Effector memory CD8-positive, alpha-beta T cell (primary cell): ENCODE measurements around the gene COL6A2.

ENCODE experiments used
- ATAC-seq: fragments of 150-1000 bp; cut with Tn5 transposase; replicated peaks from 2 replicates; pipeline ENCODE4 v1.10.0; 2021; ENCODE audit warnings: mild to moderate bottlenecking, moderate library complexity
- DNase-seq, 3 experiments: peaks; one replicate each; pipeline ENCODE4 v3.0.0; 2021
- H3K27ac Mint-ChIP-seq, 2 donors: one replicate each; pipeline ENCODE4 v1.8.0; 2022; ENCODE audit warnings: mild to moderate bottlenecking in 2 of 2, mixed read lengths in 2 of 2, moderate library complexity in 2 of 2
- H3K27me3 Mint-ChIP-seq, 2 donors: one replicate each; pipeline ENCODE4 v1.8.0; 2022; ENCODE audit warnings: mixed read lengths in 2 of 2
- H3K36me3 Mint-ChIP-seq: one replicate; pipeline ENCODE4 v1.8.0; 2022; ENCODE audit warnings: mild to moderate bottlenecking, moderate library complexity, mixed read lengths; ENCODE audit not compliant: insufficient read depth
- H3K4me1 Mint-ChIP-seq, 2 donors: one replicate each; pipeline ENCODE4 v1.8.0; 2022; ENCODE audit warnings: low read depth in 2 of 2, mixed read lengths in 2 of 2
- H3K4me3 Mint-ChIP-seq, 2 donors: one replicate each; pipeline ENCODE4 v1.8.0; 2022; ENCODE audit warnings: mild to moderate bottlenecking in 2 of 2, mixed read lengths in 2 of 2, moderate library complexity in 2 of 2
- H3K9me3 Mint-ChIP-seq, 2 donors: one replicate each; pipeline ENCODE4 v1.8.0; 2022; ENCODE audit warnings: mixed read lengths in 2 of 2

The COL6A2 gene

GRCh38 chr21:46087641-46088040 lies 10.3 kb upstream of the COL6A2 start:
- no peak for DNase-seq
- H3K9me3 Mint-ChIP-seq = peaks cover 9 to 24% of the 10 kb centered on the region in 2 donors
- peaks cover 11% of the 10 kb centered on the region for H3K36me3 Mint-ChIP-seq
- no peak overlapping the region for H3K27ac Mint-ChIP-seq
- ATAC-seq = no peak
- peaks cover 4% of the 10 kb centered on the region in 2 donors for H3K4me1 Mint-ChIP-seq
- H3K27me3 Mint-ChIP-seq = peaks cover 2 to 5% of the 10 kb centered on the region in 2 donors
- H3K4me3 Mint-ChIP-seq = no peak overlapping the region

- Mint-ChIP-seq H3K27ac (no peak overlapping the region), H3K36me3 (peaks cover 11% of the 10 kb centered on the region), H3K9me3 (peaks cover 9 to 24% of the 10 kb centered on the region in 2 donors), H3K4me1 (peaks cover 4 to 7% of the 10 kb centered on the region in 2 donors), H3K27me3 (no peaks in the 10 kb centered on the region), H3K4me3 (no peak overlapping the region)
- DNase-seq (no peak), ATAC-seq (no peak)
These were observed 9.7 kb upstream of the COL6A2 start for GRCh38 chr21:46088189-46088588.

- no peak for ATAC-seq
- peaks cover 4 to 10% of the 10 kb centered on the region in 2 donors for H3K4me1 Mint-ChIP-seq
- H3K27ac Mint-ChIP-seq = no peak overlapping the region
- H3K4me3 Mint-ChIP-seq = no peak overlapping the region
- H3K36me3 Mint-ChIP-seq = peaks cover 11% of the 10 kb centered on the region
- no peaks in the 10 kb centered on the region for H3K27me3 Mint-ChIP-seq
- H3K9me3 Mint-ChIP-seq = peaks cover 9 to 24% of the 10 kb centered on the region in 2 donors
- DNase-seq = no peak
These were observed 8.6 kb upstream of the COL6A2 start for GRCh38 chr21:46089285-46089684.

- Mint-ChIP-seq H3K9me3 (peaks cover 9 to 24% of the 10 kb centered on the region in 2 donors), H3K36me3 (peaks cover 11% of the 10 kb centered on the region), H3K27ac (peak overlapping the region in 1 of 2 donors; percentile 35), H3K4me1 (peaks cover 4 to 11% of the 10 kb centered on the region in 2 donors), H3K27me3 (peaks cover 0 to 8% of the 10 kb centered on the region in 2 donors), H3K4me3 (no peak overlapping the region)
- ATAC-seq (no peak), DNase-seq (no peak)
These were observed 6.8 kb upstream of the COL6A2 start for GRCh38 chr21:46091118-46091517.

GRCh38 chr21:46091631-46092025 lies 6.3 kb upstream of the COL6A2 start:
- Mint-ChIP-seq H3K27me3 (peaks cover 0 to 13% of the 10 kb centered on the region in 2 donors), H3K36me3 (peaks cover 11% of the 10 kb centered on the region), H3K27ac (peak overlapping the region in 1 of 2 donors; percentile 35), H3K9me3 (peaks cover 9 to 24% of the 10 kb centered on the region in 2 donors), H3K4me3 (no peak overlapping the region), H3K4me1 (peaks cover 4 to 11% of the 10 kb centered on the region in 2 donors)
- DNase-seq = no peak
- ATAC-seq = no peak

DNA sequence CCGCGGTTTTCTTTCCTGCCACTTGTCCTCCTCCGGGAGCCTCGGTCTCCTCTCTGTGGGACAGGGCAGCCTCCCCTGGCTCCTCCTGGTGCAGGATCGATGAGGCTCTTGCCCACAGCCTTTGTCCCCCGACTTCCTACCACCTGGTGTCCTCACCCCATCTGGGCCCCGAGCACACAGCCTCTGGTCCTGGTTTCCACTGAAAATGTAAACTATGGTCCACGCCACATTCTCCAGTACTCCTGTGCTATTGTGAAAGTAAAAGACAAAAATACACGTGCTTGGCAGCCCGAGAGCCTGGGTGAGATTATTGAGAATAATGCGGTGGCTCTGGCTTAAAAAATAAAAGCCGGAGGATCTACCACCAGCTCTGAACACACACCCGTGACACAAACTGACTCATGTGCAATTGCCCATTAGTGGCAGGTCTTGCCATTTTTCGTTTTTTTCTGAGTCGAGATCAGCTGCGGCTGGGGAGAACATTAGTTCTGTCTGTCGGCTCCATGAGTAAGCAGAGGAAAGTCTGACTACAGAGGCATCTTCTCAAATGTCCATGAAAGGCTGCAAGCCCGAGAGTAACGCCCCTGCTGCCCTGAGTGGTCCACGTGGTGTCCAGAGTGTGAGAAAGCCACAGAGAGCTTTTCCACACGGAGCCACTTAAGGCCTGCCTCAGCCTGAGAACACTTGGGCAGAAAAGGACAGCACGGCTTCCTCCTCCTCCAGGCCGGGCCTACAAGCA lies 5.7 kb upstream of the COL6A2 start:
- DNase-seq (no peak), ATAC-seq (no peak)
- Mint-ChIP-seq H3K27me3 (peaks cover 0 to 17% of the 10 kb centered on the region in 2 donors), H3K9me3 (peaks cover 6 to 24% of the 10 kb centered on the region in 2 donors), H3K4me1 (peaks cover 4 to 11% of the 10 kb centered on the region in 2 donors), H3K4me3 (no peak overlapping the region), H3K36me3 (peaks cover 11% of the 10 kb centered on the region), H3K27ac (no peak overlapping the region)

DNA sequence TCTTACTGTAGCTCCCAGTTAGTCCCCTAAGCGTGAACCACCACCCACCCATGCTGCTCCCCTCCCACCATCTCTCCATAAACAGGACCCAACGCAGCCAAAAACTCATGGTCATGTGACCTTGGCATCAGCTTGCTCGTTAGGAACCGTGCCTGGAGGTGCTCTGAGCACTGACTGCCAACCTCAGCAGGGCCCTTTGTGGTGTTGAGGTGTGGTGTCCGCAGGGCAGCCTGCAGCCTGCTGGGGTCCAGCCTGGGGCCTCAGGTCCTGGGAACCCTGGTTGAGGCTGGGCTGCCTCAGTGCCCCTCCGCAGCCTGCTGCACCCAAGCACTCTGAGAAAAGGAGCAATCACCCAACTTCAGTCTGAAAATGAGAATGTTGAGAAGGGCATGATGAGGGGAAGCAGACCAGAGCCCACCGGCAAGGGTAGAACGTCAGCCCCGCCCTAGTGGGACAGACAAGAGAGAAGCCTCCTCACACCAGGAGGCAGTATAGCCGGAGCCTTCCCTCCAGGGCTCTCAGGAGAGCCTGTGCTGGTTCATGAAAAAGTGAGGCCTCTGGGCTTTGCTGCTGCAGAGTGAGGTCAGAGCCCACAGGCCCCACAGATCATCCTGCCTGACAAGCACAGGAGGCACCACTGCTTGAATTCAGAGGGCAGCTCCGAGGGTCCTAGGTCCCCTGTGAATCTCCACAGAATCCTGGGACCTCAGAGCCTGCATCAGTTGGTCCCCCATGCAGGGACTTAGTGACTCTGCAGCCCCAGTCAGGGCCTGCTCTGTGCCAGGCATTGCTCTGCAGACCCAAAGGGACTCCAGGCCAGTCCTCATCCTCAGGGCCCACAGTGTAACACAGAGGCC lies 4.9 kb upstream of the COL6A2 start:
- ATAC-seq (no peak), DNase-seq (no peak)
- peaks cover 11% of the 10 kb centered on the region for H3K36me3 Mint-ChIP-seq
- H3K4me3 Mint-ChIP-seq = peak overlapping the region; percentile 32 to 43
- peaks cover 6 to 24% of the 10 kb centered on the region in 2 donors for H3K9me3 Mint-ChIP-seq
- peaks cover 0 to 17% of the 10 kb centered on the region in 2 donors for H3K27me3 Mint-ChIP-seq
- H3K27ac Mint-ChIP-seq = no peak overlapping the region
- H3K4me1 Mint-ChIP-seq = peaks cover 4 to 11% of the 10 kb centered on the region in 2 donors

DNA sequence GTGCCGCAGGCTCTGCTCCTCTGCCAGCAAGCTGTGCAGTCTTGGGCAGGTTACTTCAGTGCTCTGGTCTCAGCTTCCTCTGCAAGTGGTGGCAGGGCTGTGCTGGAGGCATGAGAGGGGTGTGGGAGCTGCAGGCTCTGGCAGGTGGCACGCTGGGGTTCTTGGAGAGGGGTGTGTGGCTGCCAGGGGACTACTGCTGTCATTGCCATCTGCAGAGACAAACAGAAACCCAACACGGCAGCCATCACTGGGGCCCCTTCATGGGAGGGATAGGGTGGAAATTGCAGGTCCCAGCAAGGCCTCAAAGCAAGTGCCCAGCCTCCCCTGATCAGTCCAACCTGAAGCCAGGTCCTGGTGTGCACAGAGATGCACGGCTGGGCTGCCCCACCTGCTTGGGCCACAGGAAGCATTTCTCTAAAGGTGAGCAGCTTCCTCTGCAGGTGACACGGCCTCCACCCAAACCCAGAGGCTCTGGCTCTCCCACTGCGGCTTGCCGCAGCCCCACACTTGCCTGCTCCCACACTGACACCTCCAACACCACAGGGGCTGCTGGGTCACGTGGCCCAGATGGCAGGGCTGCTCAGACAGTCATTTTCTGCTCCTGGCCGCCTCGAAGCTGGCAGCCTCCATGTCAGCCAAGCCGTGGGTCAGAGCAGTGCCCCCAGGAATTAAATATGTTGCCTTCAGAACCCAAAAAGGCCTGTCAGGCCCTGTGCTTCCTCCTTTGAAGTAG lies 4.1 kb upstream of the COL6A2 start:
- Mint-ChIP-seq H3K4me1 (peaks cover 4 to 12% of the 10 kb centered on the region in 2 donors), H3K36me3 (peaks cover 11% of the 10 kb centered on the region), H3K27ac (peak overlapping the region; percentile 26 to 54), H3K9me3 (peaks cover 6 to 24% of the 10 kb centered on the region in 2 donors), H3K27me3 (peaks cover 0 to 17% of the 10 kb centered on the region in 2 donors), H3K4me3 (peak overlapping the region; percentile 29 to 43)
- ATAC-seq (peak; percentile 79), DNase-seq (peak; percentile 35 to 46 (median 37))

- Mint-ChIP-seq H3K4me1 (peaks cover 4 to 14% of the 10 kb centered on the region in 2 donors), H3K9me3 (peaks cover 6 to 20% of the 10 kb centered on the region in 2 donors), H3K27me3 (peaks cover 0 to 24% of the 10 kb centered on the region in 2 donors), H3K27ac (peak overlapping the region; percentile 26 to 54), H3K4me3 (peak overlapping the region; percentile 4 to 43), H3K36me3 (peaks cover 11% of the 10 kb centered on the region)
- DNase-seq (no peak), ATAC-seq (no peak)
These were observed 3.4 kb upstream of the COL6A2 start for GRCh38 chr21:46094401-46095082.

DNA sequence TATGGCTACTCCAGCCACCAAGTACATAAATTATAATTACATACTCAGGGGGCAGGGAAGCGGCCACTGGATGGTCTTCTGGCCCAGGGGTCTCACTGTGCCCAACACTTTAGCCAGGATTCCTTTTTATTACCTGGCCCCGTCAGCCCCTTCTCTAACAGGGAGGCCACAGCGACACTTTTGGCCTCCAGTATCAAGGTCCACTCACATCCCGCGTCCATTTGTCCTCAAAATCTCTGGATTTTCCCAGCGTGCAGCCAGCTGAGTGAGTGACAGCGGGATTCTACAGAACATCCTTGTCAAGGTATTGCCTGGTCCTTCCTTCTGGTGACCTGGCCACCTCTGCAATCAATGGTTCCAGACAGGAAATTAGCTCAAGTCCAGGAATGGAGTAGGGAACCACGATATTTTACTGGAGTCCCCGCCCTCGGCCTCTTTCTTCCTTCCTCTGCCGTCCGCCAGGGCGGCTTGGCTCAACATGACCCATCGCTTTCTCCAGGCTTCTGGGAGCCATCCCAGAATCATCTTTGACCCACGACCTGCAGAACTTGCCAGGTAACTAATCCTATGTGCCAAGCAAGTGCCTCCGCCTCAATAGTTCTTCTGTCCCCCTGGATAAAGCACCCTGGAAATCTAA lies 2.7 kb upstream of the COL6A2 start:
- no peak for DNase-seq
- Mint-ChIP-seq H3K36me3 (peaks cover 11% of the 10 kb centered on the region), H3K4me3 (no peak overlapping the region), H3K4me1 (peaks cover 4 to 14% of the 10 kb centered on the region in 2 donors), H3K9me3 (peaks cover 5 to 13% of the 10 kb centered on the region in 2 donors), H3K27ac (no peak overlapping the region), H3K27me3 (peaks cover 0 to 30% of the 10 kb centered on the region in 2 donors)
- ATAC-seq = no peak

GRCh38 chr21:46095814-46096595 lies 1.9 kb upstream of the COL6A2 start:
- Mint-ChIP-seq H3K27ac (no peak overlapping the region), H3K9me3 (peaks cover 2 to 5% of the 10 kb centered on the region in 2 donors), H3K27me3 (peaks cover 8 to 38% of the 10 kb centered on the region in 2 donors), H3K4me1 (peaks cover 11 to 17% of the 10 kb centered on the region in 2 donors), H3K4me3 (peak overlapping the region in 1 of 2 donors; percentile 9), H3K36me3 (peaks cover 7% of the 10 kb centered on the region)
- ATAC-seq (no peak), DNase-seq (no peak)
